ENCODE data around the gene LAMB4.

The LAMB4 gene

DNA sequence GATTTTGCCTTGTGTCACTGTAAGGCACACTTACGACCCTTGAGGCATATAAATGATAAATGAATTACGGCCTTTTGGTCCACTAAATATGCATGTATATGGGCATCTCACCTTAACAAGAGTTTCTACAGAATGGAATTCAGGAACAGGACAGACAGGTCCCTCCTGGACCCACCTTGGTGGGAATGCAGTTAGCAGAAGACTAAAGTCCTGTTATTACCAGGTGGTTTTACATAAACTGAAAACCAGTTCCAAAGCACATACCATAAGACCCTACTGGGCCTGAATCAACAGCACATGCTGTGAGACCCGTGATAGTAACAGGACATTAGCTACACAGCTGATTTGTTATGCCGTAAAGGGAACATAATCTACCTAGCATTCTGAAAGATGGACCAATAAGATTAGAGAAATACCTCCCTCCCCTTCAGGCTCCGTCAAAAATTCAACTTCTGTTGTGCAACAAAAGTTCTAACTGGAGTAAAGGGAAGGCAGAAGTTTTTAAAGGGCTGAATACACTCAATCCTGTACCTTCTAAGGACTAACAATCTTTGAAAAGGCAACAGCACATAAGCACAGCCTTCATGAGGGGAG, 151.2 kb downstream of the LAMB4 start:
- H3K27me3 ChIP-seq, result no peaks in the 10 kb centered on the region
- no peaks in the 10 kb centered on the region for H3K4me1 ChIP-seq
- intact Hi-C loops (cut with DNase I; ENCODE audit: low total_unique reads), result no loop called here
- H3K9me3 ChIP-seq, result no peaks in the 10 kb centered on the region
- H3K4me3 ChIP-seq, result no peak overlapping the region
- H3K36me3 ChIP-seq, result peaks cover 0 to 43% (median 12%) of the 10 kb centered on the region in 3 donors
- TF ChIP-seq, protein P1, sequence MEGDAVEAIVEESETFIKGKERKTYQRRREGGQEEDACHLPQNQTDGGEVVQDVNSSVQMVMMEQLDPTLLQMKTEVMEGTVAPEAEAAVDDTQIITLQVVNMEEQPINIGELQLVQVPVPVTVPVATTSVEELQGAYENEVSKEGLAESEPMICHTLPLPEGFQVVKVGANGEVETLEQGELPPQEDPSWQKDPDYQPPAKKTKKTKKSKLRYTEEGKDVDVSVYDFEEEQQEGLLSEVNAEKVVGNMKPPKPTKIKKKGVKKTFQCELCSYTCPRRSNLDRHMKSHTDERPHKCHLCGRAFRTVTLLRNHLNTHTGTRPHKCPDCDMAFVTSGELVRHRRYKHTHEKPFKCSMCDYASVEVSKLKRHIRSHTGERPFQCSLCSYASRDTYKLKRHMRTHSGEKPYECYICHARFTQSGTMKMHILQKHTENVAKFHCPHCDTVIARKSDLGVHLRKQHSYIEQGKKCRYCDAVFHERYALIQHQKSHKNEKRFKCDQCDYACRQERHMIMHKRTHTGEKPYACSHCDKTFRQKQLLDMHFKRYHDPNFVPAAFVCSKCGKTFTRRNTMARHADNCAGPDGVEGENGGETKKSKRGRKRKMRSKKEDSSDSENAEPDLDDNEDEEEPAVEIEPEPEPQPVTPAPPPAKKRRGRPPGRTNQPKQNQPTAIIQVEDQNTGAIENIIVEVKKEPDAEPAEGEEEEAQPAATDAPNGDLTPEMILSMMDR (IDR thresholded peaks at IDR 0.05), result no peak
- no peak for DNase-seq
- no peak overlapping the region for H3K27ac ChIP-seq

DNA sequence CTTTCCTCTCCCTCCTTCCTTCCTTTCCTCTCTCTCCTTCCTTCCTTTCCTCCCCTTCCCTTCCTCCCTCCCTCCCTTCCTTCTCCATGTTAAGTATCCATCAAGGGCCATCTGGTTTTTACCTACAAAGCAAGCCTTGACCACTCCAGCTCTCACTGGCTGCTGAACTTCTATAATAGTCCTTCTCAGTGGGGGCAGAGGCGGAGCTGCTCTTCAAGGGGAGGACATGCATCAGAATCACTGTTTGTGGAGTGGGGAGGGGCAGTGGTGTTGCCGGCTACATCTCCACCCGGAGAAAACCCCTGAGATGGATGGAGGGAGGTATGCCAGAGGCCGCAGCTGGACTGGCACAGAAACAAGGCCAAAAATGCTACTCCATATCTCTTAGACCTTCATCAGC, 153.1 kb downstream of the LAMB4 start:
- H3K27me3 ChIP-seq, result no peaks in the 10 kb centered on the region
- H3K9me3 ChIP-seq, result no peaks in the 10 kb centered on the region
- intact Hi-C loops (cut with DNase I; ENCODE audit: low total_unique reads), result no loop called here
- TF ChIP-seq, protein P1 (IDR thresholded peaks at IDR 0.05), result no peak
- H3K4me3 ChIP-seq, result no peak overlapping the region
- H3K4me1 ChIP-seq, result peaks cover 0 to 8% (median 0%) of the 10 kb centered on the region in 4 donors
- no peak overlapping the region for H3K27ac ChIP-seq
- no peak for DNase-seq
- H3K36me3 ChIP-seq, result peaks cover 0 to 43% (median 8%) of the 10 kb centered on the region in 3 donors

DNA sequence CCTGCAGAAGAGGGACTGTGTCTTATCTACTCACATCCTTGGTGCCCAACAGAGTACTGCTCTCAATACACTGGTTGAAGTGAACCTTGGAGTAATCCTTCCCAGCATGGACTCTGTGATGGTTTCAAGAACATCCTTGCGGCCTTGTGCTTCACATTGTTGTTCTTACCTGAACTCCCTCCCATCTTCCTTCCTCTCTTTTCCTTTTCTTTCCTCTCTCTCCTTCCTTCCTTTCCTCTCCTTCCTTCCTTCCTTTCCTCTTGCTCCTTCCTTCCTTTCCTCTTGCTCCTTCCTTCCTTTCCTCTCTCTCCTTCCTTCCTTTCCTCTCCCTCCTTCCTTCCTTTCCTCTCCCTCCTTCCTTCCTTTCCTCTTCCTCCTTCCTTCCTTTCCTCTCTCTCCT, 153.5 kb downstream of the LAMB4 start:
- Histone ChIP-seq H3K9me3 (no peaks in the 10 kb centered on the region), H3K36me3 (peaks cover 0 to 43% (median 8%) of the 10 kb centered on the region in 3 donors), H3K27ac (no peak overlapping the region), H3K4me3 (no peak overlapping the region), H3K27me3 (no peaks in the 10 kb centered on the region), H3K4me1 (peaks cover 0 to 11% (median 0%) of the 10 kb centered on the region in 4 donors)
- intact Hi-C loops (cut with DNase I; ENCODE audit: low total_unique reads), result no loop called here
- TF ChIP-seq, protein P1 (IDR thresholded peaks at IDR 0.05), result no peak
- no peak for DNase-seq

DNA sequence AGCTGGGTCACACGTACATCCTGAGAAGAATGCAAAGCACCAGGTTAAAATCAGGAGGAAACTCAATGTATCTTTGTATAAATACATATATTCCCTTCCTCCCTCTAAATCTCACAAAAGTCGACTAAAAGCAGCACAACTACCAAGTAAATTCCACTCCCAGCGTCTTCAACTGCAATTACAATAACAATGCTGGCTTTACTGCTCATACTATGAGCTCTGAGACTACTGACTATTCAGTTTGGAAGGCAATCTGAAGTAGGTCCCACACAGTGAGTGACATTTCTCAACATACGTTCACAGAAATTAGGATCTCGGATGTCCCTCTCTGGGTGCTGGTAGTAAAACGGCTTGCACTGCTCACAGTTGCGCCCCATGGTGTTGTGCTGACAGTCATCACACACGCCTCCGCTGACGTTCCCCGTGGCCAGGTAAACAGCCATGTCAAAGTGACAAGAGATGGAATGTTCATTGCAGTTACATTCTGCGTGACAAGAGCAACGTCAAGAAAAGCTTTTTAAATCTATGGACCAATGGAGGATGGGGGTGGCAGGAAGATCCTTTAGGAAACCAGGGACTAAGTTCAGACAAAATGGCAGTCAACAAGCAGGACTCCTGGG, 154.7 kb downstream of the LAMB4 start:
- peaks cover 0 to 22% (median 0%) of the 10 kb centered on the region in 4 donors for H3K4me1 ChIP-seq
- peaks cover 0 to 43% (median 8%) of the 10 kb centered on the region in 3 donors for H3K36me3 ChIP-seq
- no peaks in the 10 kb centered on the region for H3K9me3 ChIP-seq
- TF ChIP-seq, protein P1 (IDR thresholded peaks at IDR 0.05), result no peak
- H3K27ac ChIP-seq, result no peak overlapping the region
- intact Hi-C loops (cut with DNase I; ENCODE audit: low total_unique reads), result no loop called here
- DNase-seq, result no peak
- no peaks in the 10 kb centered on the region for H3K27me3 ChIP-seq
- no peak overlapping the region for H3K4me3 ChIP-seq

DNA sequence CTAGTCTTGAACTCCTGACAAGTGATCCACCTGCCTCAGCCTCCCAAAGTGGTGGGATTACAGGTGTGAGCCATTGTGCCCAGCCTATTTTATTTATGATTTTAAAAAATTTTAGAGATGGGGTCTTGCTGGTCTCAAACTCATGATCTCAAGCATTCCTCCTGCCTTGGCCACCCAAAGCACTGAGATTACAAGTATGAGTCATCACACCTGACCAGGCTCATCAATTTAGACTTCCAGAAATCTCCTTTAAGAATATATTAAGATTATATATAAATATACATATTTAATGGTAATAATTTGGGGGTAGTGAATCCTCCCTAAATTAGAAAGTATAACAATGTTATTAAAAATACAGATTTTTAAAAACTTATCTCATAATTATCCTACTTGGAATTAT, 156.3 kb downstream of the LAMB4 start:
- TF ChIP-seq, protein P1 (IDR thresholded peaks at IDR 0.05), result no peak
- no peaks in the 10 kb centered on the region for H3K27me3 ChIP-seq
- H3K9me3 ChIP-seq, result no peaks in the 10 kb centered on the region
- no peak overlapping the region for H3K4me3 ChIP-seq
- intact Hi-C loops (cut with DNase I; ENCODE audit: low total_unique reads), result no loop called here
- H3K27ac ChIP-seq, result peak overlapping the region in 1 of 2 donors; percentile 59
- peaks cover 0 to 33% (median 3%) of the 10 kb centered on the region in 4 donors for H3K4me1 ChIP-seq
- peaks cover 0 to 31% (median 5%) of the 10 kb centered on the region in 3 donors for H3K36me3 ChIP-seq
- DNase-seq, result no peak
